Measurements from ENCODE around the gene VTN.
A peak's percentile ranks its signal among the peaks of the same experiment; 100 is the strongest.

The VTN gene, protein sequence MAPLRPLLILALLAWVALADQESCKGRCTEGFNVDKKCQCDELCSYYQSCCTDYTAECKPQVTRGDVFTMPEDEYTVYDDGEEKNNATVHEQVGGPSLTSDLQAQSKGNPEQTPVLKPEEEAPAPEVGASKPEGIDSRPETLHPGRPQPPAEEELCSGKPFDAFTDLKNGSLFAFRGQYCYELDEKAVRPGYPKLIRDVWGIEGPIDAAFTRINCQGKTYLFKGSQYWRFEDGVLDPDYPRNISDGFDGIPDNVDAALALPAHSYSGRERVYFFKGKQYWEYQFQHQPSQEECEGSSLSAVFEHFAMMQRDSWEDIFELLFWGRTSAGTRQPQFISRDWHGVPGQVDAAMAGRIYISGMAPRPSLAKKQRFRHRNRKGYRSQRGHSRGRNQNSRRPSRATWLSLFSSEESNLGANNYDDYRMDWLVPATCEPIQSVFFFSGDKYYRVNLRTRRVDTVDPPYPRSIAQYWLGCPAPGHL

GRCh38 chr17:28370035-28370743 is at the start of gene VTN:
Gene VTN, minus strand, starts transcription at chr17:28370307. Its CDS starts 104 bp downstream, at chr17:28370203.
- DNase-seq (ENCODE audit: low spot score) = no peak
- H3K27ac ChIP-seq = peak within 1 kb of the TSS; percentile 75
- TF ChIP-seq, protein P1, sequence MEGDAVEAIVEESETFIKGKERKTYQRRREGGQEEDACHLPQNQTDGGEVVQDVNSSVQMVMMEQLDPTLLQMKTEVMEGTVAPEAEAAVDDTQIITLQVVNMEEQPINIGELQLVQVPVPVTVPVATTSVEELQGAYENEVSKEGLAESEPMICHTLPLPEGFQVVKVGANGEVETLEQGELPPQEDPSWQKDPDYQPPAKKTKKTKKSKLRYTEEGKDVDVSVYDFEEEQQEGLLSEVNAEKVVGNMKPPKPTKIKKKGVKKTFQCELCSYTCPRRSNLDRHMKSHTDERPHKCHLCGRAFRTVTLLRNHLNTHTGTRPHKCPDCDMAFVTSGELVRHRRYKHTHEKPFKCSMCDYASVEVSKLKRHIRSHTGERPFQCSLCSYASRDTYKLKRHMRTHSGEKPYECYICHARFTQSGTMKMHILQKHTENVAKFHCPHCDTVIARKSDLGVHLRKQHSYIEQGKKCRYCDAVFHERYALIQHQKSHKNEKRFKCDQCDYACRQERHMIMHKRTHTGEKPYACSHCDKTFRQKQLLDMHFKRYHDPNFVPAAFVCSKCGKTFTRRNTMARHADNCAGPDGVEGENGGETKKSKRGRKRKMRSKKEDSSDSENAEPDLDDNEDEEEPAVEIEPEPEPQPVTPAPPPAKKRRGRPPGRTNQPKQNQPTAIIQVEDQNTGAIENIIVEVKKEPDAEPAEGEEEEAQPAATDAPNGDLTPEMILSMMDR (conservative IDR thresholded peaks at IDR 0.05; ENCODE audit: low read depth) = no peak
- CTCF ChIA-PET = interaction anchor here (0.8 kb wide), 1 partner anchor 10 kb away, joined by 3 read pairs; no protein-coding TSS in a partner anchor
- POLR2A ChIA-PET (ENCODE audit: low non-redundant PET) = no interaction called here

- DNase-seq (ENCODE audit: low spot score) = peak; percentile 67
- ChIA-PET CTCF (interaction anchor here (0.5 to 1.8 kb wide), 14 partner anchors 9 to 104 kb away, joined by 3 to 9 read pairs (median 4); no protein-coding TSS in a partner anchor), POLR2A (ENCODE audit: low non-redundant PET) (no interaction called here)
- TF ChIP-seq, protein P1 (conservative IDR thresholded peaks at IDR 0.05; ENCODE audit: low read depth) = peak; percentile 73
- no peak overlapping the region for H3K27ac ChIP-seq
Measured at GRCh38 chr17:28416703-28417311, 46.7 kb upstream of the VTN start.

DNA sequence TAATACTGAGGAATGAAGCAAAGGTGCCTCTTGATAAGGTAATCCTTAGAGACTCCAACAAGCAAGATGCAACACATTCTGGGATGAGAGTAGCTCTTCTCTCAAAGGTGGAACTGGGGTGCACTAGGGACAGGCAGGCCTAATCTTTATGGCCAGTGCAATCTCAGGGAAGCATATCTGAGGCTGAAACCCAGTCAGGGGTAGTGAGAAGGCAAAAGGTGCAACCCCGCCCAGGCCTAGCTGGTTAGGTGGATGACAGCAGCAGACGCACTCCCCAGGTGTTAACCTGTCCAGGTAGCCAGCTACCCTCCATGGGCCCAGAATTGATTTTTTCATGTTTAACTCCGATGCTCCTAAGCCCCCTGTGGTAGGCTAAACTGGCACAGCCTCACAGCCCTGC is 45.8 kb upstream of the VTN start:
- DNase-seq (ENCODE audit: low spot score) = no peak
- POLR2A ChIA-PET (ENCODE audit: low non-redundant PET) = no interaction called here
- CTCF ChIA-PET = interaction anchor here (0.6 to 1.2 kb wide), 6 partner anchors 9 to 78 kb away, joined by 3 to 9 read pairs (median 5); no protein-coding TSS in a partner anchor
- no peak overlapping the region for H3K27ac ChIP-seq
- TF ChIP-seq, protein P1 (conservative IDR thresholded peaks at IDR 0.05; ENCODE audit: low read depth) = no peak

GRCh38 chr17:28413804-28414203 is 43.7 kb upstream of the VTN start:
- TF ChIP-seq, protein P1 (conservative IDR thresholded peaks at IDR 0.05; ENCODE audit: low read depth) = no peak
- DNase-seq (ENCODE audit: low spot score) = no peak
- ChIA-PET CTCF (interaction anchor here (0.5 kb wide), 1 partner anchor 133 kb away, joined by 3 read pairs; no protein-coding TSS in a partner anchor), POLR2A (ENCODE audit: low non-redundant PET) (no interaction called here)
- no peak overlapping the region for H3K27ac ChIP-seq

DNA sequence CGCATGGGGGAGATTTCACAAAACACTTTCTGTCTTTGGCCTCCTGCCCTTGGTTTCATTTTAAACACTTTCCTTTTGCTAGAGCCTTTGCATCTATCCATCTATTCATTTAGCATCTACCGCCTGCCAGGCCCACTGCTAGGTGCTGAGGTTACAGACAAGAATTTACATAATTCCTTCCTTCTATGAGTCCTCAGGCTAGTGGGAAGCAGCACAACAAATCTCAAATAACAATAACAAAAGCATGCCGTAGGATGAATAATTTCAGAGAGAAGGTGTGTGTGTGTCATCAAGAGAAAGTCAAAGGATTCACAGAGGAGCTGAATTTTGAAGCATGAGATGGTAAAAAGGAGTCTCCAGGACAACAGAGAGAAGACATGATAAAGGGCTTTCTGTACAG is 42.0 kb upstream of the VTN start:
- ChIA-PET CTCF (no interaction called here), POLR2A (ENCODE audit: low non-redundant PET) (no interaction called here)
- TF ChIP-seq, protein P1 (conservative IDR thresholded peaks at IDR 0.05; ENCODE audit: low read depth) = no peak

DNA sequence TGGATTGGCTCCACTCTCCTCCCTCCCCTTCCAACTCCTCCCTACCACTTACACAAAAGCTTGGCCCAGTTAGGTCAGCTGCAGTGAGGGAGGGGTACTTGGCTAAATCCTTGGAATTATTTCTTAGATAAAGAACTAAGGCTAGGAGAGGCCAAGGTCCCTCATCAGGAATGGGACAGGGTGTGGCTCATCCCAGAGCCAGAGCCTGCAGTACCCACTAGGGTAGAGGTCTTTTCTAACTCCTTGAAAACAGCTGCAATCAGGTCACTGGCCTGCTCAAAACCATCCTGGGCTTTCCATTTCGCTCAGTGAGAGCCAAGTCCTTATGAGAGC is 37.8 kb upstream of the VTN start:
- ChIA-PET CTCF (interaction anchor here (0.6 to 1.7 kb wide), 2 partner anchors 9 to 924 kb away, joined by 3 to 9 read pairs; no protein-coding TSS in a partner anchor), POLR2A (ENCODE audit: low non-redundant PET) (interaction anchor here (0.8 kb wide), 1 partner anchor 12 kb away, joined by 3 read pairs; no protein-coding TSS in a partner anchor)
- TF ChIP-seq, protein P1 (conservative IDR thresholded peaks at IDR 0.05; ENCODE audit: low read depth) = no peak
- peak overlapping the region; percentile 90 for H3K27ac ChIP-seq
- DNase-seq (ENCODE audit: low spot score) = no peak

More for the DNA sequence above, 42.0 kb upstream of the VTN start:
- DNase-seq (ENCODE audit: low spot score) = no peak
- H3K27ac ChIP-seq = no peak overlapping the region
